GM21717 (cell line): ENCODE data around the gene NUBPL.
"Not testable (repeated sequence)": the region's sequence is repeated elsewhere in the genome, so short reads cannot be mapped to it uniquely, and the experiment has no call there.

Experiments used
- ATAC-seq: cut with Tn5 transposase; IDR thresholded peaks from one replicate; pipeline ENCODE4 v1.9.1; 2021; ENCODE audit warnings: mild to moderate bottlenecking, moderate library complexity; ENCODE audit not compliant: unreplicated experiment

NUBPL gene

DNA sequence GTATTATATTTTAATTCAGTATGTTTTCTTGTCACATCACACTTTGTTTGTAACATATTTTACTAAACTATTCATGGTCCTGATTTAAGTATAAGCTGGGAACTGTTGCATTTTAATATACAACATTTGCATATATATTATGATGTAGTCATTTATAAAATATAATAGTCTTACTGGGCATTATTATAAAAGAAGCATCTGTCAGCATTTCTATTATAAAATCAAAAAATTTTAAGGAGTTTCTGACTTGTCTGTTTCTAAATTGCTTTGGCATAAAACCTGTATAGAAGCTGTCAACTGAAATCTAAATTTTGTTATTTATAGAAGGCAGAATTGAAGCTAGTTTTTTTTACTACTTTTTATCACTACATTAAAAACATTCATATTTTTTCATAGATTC is 166.6 kb downstream of the NUBPL start:
- no peak for ATAC-seq

DNA sequence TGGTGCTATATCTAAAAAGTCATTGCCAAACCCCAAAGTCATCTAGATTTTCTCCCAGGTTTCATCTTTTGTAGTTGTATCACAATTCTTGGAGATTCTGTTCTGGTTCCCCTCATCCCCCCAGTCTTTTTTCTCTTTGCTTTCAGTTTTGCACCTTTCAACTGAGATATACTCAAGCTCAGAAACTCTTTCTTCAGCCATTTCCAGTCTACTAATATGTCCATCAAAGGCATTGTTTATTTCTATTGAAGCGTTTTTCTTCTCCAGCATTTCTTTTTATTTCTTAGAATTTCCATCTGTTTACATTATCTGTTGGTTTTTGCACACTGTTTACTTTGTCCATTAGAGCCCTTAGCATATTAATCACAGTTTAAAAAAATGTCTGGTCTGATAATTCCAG is 179.5 kb downstream of the NUBPL start:
- no peak for ATAC-seq

DNA sequence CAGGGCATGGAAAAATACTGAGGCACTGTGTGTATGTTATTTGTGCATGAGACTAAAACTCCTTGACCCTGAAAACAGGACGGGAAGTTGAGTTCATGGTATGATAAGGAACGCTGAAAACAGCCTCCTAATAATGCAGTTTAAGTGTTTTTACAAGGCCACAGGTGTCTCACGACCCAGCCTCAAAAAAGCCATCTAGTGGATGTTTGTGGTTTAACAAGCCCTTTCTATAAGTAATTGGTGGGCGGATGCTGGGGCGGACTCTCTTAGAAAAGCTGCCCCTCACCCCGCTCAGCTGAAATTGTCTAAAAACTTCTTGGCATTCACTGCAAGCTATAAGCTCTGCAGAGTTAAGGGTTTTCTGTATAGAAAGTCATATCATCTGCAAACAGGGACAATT is 184.5 kb downstream of the NUBPL start:
- ATAC-seq, result no peak

DNA sequence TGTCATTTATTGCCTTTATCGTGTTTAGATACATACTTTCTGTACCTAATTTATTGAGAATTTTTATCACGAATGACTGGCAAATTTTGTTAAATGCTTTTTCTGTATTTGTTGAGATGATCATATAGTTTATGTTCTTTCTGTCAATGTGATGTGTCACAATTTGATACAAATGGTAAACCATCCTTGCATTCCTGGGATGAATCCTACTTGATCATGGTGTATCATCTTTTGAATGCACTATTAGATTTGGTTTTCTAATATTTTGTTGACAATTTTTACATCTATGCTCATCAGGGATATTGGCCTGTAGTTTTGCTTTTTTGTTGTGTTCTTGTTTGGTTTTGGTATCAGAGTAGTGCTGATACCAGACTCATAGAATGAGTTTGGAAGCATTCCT is 185.1 kb downstream of the NUBPL start:
- ATAC-seq, result no peak

DNA sequence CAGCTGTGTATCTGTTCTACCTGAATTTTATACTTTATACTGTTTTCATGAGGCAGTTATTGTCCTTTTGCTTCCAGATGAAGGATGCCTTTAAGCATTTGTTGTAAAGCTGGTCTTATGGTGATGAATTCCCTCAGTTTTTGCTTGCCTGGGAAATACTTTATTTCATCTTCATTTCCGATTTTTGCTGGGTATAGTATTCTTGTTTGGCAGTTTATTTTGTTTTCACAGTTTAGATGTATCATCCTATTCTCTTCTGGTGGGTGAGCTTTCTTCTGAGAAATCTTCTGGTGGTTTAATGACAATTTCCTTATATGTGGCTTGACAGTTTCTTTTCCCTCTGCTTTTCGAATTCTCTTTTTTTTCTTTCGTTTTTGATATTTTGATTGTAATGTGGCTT is 188.1 kb downstream of the NUBPL start:
- no peak for ATAC-seq

DNA sequence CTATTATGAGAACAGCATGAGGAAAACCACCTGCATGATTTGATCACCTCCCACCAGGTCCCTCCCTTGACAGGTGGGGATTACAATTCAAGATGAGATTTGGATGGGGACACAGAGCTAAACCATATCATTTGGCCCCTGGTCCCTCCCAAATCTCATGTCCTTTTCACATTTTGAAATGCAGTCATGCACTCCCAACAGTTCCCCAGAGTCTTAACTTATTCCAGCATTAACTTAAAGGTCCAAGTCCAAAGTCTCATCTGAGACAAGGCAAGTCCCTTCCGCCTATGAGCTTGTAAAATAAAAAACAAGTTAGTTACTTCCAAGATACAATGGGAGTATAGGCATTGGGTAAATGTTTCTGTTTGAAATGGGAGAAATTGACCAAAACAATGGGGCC is 189.8 kb downstream of the NUBPL start:
- ATAC-seq, result not testable (repeated sequence)

DNA sequence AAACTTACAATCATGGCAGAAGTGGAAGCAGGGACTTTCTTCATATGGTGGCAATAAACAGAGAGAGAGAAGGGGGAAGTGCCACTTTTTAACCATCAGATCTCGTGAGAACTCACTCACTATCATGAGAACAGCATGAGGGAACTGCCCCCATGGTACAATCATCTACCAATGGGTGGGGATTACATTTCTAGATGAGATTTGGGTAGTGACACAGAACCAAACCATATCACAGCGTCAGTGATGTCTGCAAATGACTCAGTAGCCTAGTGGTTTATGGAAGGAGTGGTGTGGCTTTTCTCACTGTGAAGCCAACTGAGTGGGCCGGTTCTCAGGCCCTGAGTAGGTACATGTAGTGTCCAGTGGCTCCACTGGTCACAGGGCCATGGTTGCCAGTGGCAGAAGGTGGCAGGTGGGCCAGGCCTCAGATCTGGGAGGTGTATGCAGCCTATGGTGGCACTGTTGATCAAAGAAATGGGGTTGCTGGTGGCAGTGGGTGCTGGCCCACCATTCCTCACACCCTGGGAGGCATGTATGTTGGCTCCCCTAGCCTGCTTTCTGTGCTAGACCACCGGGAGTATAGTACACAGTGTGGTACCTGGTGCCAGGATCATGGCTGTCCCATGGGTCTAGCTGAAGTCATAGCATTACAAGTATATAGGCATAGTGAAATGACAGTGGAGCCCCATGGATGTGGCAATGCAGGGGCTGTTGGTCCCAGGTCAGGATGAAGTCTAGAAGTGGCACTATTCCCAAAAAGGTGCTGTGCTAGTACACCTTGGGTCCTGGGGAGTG is 191.9 kb downstream of the NUBPL start:
- no peak for ATAC-seq

DNA sequence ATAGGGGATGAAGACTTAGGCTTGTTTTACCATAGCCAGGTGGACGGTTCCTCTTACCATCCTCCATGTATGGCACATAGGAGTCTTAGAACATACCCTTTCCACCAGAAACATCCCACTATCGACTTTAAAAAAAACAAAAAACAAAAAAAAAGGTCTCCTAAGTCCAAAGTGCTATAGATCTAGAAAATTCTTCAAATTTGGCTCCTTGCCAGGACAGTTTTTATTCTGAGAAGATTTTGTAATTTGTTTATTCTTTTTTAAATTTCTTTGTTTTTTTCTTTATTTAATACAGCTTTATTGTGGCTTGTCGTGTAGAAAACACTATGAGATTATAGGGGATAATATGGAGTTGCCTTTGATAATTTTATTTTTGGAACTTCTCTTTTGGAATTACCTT is 197.7 kb downstream of the NUBPL start:
- ATAC-seq, result no peak

DNA sequence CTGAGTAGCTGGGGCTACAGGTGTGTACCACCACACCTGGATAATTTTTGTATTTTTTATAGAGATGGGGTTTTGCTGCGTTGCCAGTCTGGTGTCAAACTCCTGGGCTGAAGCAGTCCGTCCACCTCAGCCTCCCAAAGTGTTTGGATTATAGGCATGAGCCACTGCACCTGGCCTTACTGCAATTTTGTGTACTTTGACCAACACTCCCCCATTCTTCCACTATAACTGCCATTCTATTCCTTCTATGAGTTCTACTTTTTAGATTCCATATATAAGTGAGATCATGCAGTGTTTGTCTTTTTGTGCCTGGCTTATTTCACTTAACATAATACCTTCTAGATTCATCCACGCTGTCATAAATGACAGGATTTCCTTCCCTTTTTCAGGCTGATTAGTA is 199.1 kb downstream of the NUBPL start:
- no peak for ATAC-seq

DNA sequence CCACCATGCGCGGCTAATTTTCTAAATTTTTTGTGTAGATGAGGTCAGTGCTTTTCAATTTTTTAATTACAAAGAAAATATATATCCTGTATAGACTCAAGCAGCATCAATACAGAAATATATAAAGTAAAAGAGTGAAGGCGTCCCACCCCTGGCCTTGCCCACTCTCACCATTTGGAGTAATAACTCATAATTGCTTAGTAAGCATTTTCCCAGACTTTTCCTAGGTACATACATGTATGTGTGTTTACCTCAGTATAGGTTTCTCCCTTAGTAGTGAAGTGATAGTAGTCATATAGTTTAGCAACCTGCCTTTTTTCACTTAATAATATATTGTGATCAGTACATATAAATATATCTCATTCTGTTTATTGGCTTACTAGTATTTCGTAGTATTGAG is 200.1 kb downstream of the NUBPL start:
- no peak for ATAC-seq

DNA sequence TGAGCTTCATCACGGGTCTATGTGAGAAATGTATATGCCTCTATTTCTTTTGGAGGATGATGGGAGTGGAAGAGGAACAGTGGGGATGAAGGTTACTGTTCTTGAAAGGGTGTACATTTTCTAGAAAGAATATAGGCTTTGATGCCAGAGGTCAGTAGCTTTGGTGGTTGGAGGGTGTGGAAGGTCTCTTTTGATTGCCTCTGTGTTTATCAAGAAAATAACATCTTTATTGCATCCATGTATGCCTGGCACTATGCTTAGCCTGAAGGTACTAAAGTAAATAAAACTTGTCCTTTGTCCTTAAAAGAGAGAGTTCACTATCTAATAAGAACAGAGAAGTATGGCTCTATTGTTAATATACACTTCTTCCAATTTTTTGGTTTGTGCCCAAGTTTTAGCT is 201.8 kb downstream of the NUBPL start:
- no peak for ATAC-seq

DNA sequence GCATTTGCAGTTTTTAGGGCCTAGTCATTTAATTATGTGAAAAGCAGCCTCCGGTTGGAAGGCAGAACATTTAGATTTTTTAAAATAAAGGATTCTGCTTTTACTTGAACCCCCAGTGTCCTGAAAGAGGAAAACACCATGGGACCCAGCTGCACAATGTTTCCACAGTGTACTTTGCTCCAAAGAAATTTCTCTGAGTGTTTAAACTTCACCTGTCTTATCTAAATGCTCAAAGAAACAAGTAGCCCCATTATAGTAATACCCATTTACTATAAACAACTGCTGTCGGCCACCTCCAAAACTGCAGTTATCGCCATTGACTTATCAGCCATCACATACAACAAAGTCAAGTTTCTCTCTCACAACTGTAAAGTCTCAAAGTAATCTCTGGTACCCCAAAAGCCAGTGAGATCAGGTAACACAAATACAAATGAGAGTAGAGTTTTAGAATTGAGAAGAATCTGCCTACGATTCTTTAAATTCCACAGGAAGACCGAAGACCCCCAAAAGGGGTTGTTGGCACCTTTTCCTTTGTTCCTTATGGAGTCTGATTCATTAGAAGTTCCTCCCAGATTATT is 205.2 kb downstream of the NUBPL start:
- ATAC-seq, result no peak

DNA sequence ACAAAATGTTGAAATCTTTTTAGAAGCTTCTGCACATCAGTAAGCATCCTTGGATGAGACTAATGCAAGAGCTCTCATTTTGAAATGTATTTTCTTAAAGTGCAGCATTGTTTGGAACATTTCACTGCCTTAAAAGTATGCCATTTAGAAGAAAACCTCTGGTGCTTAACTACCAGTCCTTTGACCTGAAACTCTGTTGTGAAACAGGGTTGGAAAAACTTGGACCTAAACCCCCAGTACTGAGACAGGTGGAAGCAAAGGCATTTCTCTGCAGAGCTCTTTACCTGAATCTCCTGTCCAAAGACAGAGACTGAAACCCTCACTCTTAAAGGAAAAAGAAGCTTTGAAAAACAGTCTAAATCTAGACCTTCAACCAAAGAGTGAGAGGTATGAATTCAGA is 207.2 kb downstream of the NUBPL start:
- ATAC-seq, result no peak

DNA sequence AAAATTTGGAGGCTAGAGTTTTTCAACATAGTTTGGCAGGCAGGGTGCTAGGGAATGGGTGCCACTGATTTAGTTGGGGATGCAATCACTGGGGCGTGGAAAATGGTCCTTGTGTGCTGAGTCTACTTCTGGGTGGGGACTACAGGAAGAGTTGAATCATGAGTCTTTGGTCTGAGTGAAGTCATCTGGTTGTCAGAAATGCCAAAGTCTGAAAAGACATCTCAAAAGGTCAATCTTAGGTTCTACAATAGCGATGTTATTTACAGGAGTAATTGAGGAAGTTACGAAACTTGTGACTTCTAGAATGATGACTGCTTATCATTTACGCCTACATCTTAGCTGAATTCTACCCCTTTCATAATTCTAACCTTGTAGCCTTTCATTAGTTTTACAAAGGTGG is 209.1 kb downstream of the NUBPL start:
- no peak for ATAC-seq

DNA sequence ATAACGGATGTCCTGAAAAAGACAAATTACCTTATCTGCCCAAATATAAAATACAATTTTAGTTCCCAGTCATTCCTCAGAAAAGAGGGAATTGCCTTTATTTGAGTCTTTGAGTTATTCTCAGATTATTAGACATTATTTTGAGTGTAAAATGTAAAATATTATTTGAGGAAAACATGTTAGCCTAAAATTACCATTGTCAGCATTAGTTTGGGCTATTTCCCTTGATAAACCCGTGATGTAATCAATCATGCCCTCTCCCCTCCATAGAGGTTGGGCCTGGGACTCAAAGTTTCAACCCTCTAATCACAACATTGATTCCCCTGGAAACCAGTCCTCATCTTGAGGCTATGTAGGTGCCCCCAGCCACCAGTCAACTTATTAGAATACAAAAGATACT is 213.4 kb downstream of the NUBPL start:
- ATAC-seq, result no peak

DNA sequence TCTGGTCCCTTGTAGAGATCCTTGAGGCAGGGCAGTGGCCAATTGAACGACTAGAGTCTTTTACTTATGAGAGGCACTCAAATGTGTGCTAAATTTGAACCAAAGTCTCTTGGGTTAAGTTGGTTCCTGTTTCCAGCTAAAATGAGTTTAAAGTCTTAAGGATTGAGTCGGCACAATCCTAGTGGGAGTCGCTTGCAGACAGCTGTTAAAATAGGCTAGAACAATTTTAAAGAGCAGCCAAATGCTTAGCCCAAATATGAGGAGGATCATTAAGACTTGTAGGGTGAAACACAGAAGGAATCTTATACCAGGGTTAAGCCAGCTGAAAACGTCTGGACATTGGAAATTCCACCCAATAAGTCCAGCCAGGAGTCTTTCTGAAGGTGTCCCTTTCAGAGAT is 216.1 kb downstream of the NUBPL start:
- no peak for ATAC-seq

DNA sequence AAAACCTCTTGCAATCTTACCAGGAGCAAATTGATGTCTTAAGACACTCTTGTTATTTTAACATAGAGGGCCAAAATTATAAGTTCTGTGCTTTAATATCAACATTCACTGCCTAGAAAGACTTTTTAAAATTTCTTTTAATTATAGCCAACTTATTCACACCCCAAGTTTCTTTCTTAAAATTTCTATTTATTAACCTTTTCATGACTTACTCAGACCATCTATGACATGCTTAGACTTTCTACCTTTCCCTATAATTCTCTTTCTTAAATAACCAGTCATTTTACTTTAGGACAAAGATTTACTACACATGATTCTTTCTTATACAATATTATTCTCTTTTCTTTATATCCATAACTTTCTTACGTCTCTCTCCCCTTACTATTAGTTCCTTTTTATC is 220.4 kb downstream of the NUBPL start:
- ATAC-seq, result no peak

DNA sequence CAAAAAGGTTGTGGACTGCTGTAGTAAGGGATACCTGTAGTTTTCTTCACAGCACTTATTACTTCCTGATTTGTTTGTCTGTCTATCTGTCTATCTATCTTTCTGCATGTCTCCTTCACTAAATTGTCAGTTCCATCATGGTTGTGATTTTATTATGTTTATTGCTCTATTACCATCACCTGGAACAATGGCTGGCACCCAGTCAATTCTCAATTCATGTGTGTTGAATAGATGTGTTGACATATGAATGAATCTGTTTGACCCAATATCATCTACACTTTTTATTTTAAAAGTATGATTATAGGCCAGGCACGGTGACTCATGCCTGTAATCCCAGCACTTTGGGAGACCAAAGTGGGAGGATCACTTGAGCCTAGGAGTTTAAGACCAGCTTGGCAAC is 224.4 kb downstream of the NUBPL start:
- no peak for ATAC-seq

DNA sequence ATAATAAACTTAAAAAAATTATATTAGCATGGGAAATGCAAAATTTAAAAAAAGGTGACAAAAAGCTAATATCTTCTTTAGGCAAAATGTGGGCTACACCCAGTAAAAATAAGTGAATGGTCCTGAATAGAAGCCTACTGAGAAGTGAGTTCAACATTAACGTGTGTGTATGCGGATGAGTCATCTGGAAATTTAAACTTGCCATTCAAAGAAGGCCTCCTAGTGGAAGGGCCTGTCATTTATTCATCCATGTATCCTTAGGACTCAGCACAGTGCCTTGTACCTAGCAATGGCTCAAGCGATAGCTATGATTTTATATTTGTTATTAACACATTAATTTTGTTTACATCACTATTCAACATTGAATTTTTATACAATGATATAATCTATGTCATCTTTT is 226.2 kb downstream of the NUBPL start:
- ATAC-seq, result no peak

DNA sequence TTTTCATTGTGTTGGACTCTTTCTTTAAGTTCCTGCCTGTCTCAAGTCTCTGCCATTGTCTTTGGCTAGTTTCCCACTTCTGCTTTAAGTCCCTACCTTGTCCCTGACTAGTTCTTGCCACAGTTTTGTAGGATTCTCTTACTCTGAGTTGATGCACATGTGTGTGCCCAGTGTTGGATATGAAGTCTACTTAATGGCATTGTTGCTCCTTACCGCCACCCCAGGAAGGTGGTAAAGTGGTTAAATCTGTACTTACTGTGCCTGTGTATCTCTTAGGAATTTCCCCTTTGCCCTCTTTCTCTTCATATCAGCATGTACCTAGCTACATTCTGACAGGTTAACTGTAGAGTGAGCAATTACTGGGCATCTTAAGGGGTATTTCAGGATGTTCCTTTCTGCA is 227.1 kb downstream of the NUBPL start:
- no peak for ATAC-seq

DNA sequence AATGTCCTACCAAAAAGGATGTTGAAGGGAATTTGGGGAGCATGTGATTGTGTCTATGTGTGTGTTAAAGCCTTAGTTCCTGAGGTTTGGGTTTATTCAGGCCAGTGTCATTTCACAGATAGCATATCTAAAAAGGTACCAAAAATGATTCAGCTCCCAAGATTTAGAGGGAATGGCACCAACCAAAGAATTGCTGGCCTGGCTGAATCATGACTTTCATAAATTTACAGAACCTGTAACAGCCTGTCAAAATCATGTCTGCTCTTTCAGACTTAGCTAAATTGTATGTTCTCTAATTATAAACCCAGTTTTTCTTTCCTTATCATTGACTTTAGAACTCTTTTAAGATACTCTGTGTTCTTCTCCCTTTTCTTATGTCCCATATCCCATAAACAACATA is 231.5 kb downstream of the NUBPL start:
- no peak for ATAC-seq

DNA sequence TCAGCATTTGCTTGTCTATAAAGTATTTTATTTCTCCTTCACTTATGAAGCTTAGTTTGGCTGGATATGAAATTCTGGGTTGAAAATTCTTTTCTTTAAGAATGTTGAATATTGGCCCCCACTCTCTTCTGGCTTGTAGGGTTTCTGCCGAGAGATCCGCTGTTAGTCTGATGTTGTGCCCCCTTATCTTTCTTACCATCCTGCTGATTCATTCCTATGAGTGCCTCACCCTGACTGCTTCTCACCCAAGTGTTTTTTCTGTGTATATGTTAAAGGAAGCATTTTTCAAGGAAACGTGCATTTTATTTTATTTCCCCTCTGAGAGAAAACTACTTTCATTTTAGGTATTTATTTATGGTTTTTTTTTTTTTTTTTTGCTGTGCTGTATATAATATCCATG is 236.7 kb downstream of the NUBPL start:
- not testable (repeated sequence) for ATAC-seq

DNA sequence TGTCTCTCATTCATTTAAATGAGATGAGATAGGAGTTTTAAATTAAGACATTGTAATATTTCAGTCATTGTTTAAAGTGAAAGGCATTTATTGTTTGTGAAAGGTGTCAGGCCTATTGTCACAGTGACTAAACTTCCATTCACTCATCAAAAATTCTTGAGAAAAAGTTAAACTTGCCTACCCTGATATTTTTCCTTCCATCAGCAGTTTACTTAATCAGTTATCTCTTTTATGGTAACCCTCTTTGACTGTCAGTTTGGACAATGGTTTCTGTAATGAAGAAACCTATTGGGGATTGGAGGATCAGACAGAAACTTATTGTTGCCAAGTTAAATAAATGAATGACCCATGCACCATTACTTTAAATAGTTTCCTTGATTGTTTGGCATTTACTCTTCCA is 241.6 kb downstream of the NUBPL start:
- no peak for ATAC-seq
